ENCODE measurements around the gene VPS26A. TPM values are rescaled to one million over a fixed set of nuclear protein-coding genes. Genes with fewer than 3 reads are reported as not detected.

The VPS26A gene

DNA sequence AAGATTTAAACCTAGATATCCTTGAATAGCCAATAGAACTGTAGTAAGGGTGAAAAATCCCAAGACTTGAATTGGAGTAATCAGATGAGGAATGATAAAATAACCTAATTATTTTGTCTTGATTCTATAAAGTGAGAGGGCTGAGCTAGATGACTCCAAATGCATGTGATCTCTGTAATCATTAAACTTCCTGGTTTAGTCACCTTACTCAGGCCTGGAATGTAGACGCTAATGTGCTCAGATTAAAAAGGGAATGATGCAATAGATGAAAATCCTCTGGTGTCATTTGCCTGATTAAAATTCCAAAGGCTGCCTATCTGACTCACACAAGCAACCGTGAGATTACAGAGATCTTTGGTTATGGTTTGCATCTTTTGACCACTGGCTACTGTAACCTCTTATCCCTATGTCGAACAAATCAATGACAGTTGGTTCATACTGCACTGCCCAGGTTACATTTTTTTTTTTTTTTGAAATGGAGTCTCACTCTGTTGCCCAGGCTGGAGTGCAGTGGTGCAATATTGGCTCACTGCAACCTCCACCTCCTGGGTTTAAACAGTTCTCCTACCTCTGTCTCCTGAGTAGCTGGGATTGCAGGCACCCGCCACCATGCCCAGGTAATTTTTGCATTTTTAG is 93.3 kb downstream of the VPS26A start:
- peak; percentile 92 for DNase-seq

GRCh38 chr10:69218831-69219230 is 94.9 kb downstream of the VPS26A start:
- Histone ChIP-seq H3K4me1 (ENCODE audit: control insufficient read depth, low read depth, low read length) (peaks cover 5% of the 10 kb centered on the region), H2BK15ac (replicated peaks; ENCODE audit: low read depth) (no peak overlapping the region), H2BK120ac (ENCODE audit: low read depth, low read length) (no peak overlapping the region), H3K4ac (ENCODE audit: low read depth, low read length) (peak overlapping the region; percentile 21), H2AK5ac (ENCODE audit: low read length) (no peak overlapping the region), H3K9ac (ENCODE audit: low read length) (no peak overlapping the region), H3K27me3 (ENCODE audit: insufficient read depth, low read length, poor library complexity) (no peaks in the 10 kb centered on the region), H4K5ac (ENCODE audit: low read length) (no peak overlapping the region), H3K23ac (ENCODE audit: low read length) (no peak overlapping the region), H3K79me1 (ENCODE audit: low read length) (no peaks in the 10 kb centered on the region), H3K27ac (ENCODE audit: low read depth, low read length) (no peak overlapping the region), H3K18ac (ENCODE audit: low read length) (no peak overlapping the region), H3K56ac (ENCODE audit: low read length) (no peak overlapping the region), H3K4me2 (ENCODE audit: low read length) (no peak overlapping the region), H3K4me3 (ENCODE audit: low read length) (no peak overlapping the region), H2BK5ac (ENCODE audit: low read length) (no peak overlapping the region), H3K36me3 (ENCODE audit: control insufficient read depth, insufficient read depth, low read length) (no peaks in the 10 kb centered on the region), H3K79me2 (ENCODE audit: control insufficient read depth, insufficient read depth, low read length) (no peaks in the 10 kb centered on the region), H4K8ac (ENCODE audit: low read depth, low read length) (no peak overlapping the region)
- WGBS (ENCODE audit: extremely low coverage, insufficient coverage, low lambda C conversion rate) = no CpG with 5 or more reads among the region's 6 CpGs
- DNase-seq = no peak

More for the DNA sequence above, 93.3 kb downstream of the VPS26A start:
- Histone ChIP-seq H3K27me3 (ENCODE audit: insufficient read depth, low read length, poor library complexity) (no peaks in the 10 kb centered on the region), H3K4me1 (ENCODE audit: control insufficient read depth, low read depth, low read length) (no peaks in the 10 kb centered on the region), H2BK120ac (ENCODE audit: low read depth, low read length) (no peak overlapping the region), H2BK5ac (ENCODE audit: low read length) (no peak overlapping the region), H3K4me2 (ENCODE audit: low read length) (no peak overlapping the region), H4K8ac (ENCODE audit: low read depth, low read length) (peak overlapping the region; percentile 56), H3K4me3 (ENCODE audit: low read length) (no peak overlapping the region), H3K79me2 (ENCODE audit: control insufficient read depth, insufficient read depth, low read length) (no peaks in the 10 kb centered on the region), H4K5ac (ENCODE audit: low read length) (no peak overlapping the region), H2BK15ac (replicated peaks; ENCODE audit: low read depth) (no peak overlapping the region), H3K27ac (ENCODE audit: low read depth, low read length) (no peak overlapping the region), H3K79me1 (ENCODE audit: low read length) (no peaks in the 10 kb centered on the region), H3K23ac (ENCODE audit: low read length) (no peak overlapping the region), H3K56ac (ENCODE audit: low read length) (no peak overlapping the region), H2AK5ac (ENCODE audit: low read length) (no peak overlapping the region), H3K4ac (ENCODE audit: low read depth, low read length) (peak overlapping the region; percentile 37), H3K36me3 (ENCODE audit: control insufficient read depth, insufficient read depth, low read length) (no peaks in the 10 kb centered on the region), H3K18ac (ENCODE audit: low read length) (no peak overlapping the region), H3K9ac (ENCODE audit: low read length) (no peak overlapping the region)
- no CpG with 5 or more reads among the region's 4 CpGs for WGBS (ENCODE audit: extremely low coverage, insufficient coverage, low lambda C conversion rate)

DNA sequence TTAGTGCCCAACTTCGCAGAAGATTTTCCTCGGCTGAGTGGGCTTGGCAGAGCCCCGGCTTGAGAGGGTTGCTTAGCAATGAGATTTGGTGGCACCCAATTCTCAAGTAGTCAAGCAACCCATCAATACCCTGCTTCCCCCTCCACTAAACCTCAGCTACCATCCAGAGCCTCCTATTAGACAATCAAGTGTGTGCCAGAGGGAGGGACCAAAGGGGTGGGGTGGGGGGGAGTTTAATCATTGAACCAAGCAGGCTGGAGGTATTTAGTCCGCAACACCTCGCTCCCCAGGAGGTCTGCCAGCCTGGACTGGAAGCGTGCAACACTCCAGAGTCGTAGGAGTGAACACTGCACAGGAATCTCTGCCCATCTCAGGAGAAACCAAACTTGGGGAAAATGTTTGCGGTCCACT is 96.1 kb downstream of the VPS26A start, which contains the start of gene HKDC1:
Gene HKDC1, plus strand, starts transcription at position 292 of the 411 bp plus-strand sequence. Its CDS starts 104 bp downstream, at position 396.
- no peaks in the 10 kb centered on the region for H3K79me2 ChIP-seq (ENCODE audit: control insufficient read depth, insufficient read depth, low read length)
- H2AK5ac ChIP-seq (ENCODE audit: low read length) = no peak within 1 kb of the TSS
- no peak within 1 kb of the TSS for H3K4me2 ChIP-seq (ENCODE audit: low read length)
- no peak within 1 kb of the TSS for H2BK5ac ChIP-seq (ENCODE audit: low read length)
- no peaks in the 10 kb centered on the region for H3K27me3 ChIP-seq (ENCODE audit: insufficient read depth, low read length, poor library complexity)
- no peak within 1 kb of the TSS for H3K4ac ChIP-seq (ENCODE audit: low read depth, low read length)
- H2BK15ac ChIP-seq (replicated peaks; ENCODE audit: low read depth) = no peak within 1 kb of the TSS
- no peak within 1 kb of the TSS for H2BK120ac ChIP-seq (ENCODE audit: low read depth, low read length)
- H3K79me1 ChIP-seq (ENCODE audit: low read length) = no peaks in the 10 kb centered on the region
- H3K4me3 ChIP-seq (ENCODE audit: low read length) = no peak within 1 kb of the TSS
- H3K27ac ChIP-seq (ENCODE audit: low read depth, low read length) = no peak within 1 kb of the TSS
- H4K8ac ChIP-seq (ENCODE audit: low read depth, low read length) = no peak within 1 kb of the TSS
- WGBS (ENCODE audit: extremely low coverage, insufficient coverage, low lambda C conversion rate) = no CpG with 5 or more reads among the region's 8 CpGs
- H3K9ac ChIP-seq (ENCODE audit: low read length) = no peak within 1 kb of the TSS
- H4K5ac ChIP-seq (ENCODE audit: low read length) = no peak within 1 kb of the TSS
- H3K4me1 ChIP-seq (ENCODE audit: control insufficient read depth, low read depth, low read length) = peaks cover 5% of the 10 kb centered on the region
- no peak within 1 kb of the TSS for H3K56ac ChIP-seq (ENCODE audit: low read length)
- no peak within 1 kb of the TSS for H3K23ac ChIP-seq (ENCODE audit: low read length)
- no peaks in the 10 kb centered on the region for H3K36me3 ChIP-seq (ENCODE audit: control insufficient read depth, insufficient read depth, low read length)
- no peak for DNase-seq
- no peak within 1 kb of the TSS for H3K18ac ChIP-seq (ENCODE audit: low read length)

- no CpG with 5 or more reads among the region's 9 CpGs for WGBS (ENCODE audit: extremely low coverage, insufficient coverage, low lambda C conversion rate)
- no peak for DNase-seq
- Histone ChIP-seq H4K8ac (ENCODE audit: low read depth, low read length) (no peak overlapping the region), H3K4ac (ENCODE audit: low read depth, low read length) (no peak overlapping the region), H2BK15ac (replicated peaks; ENCODE audit: low read depth) (no peak overlapping the region), H3K27me3 (ENCODE audit: insufficient read depth, low read length, poor library complexity) (no peaks in the 10 kb centered on the region), H3K36me3 (ENCODE audit: control insufficient read depth, insufficient read depth, low read length) (no peaks in the 10 kb centered on the region), H3K18ac (ENCODE audit: low read length) (no peak overlapping the region), H2AK5ac (ENCODE audit: low read length) (no peak overlapping the region), H3K4me2 (ENCODE audit: low read length) (no peak overlapping the region), H3K56ac (ENCODE audit: low read length) (no peak overlapping the region), H3K4me3 (ENCODE audit: low read length) (no peak overlapping the region), H3K27ac (ENCODE audit: low read depth, low read length) (no peak overlapping the region), H4K5ac (ENCODE audit: low read length) (no peak overlapping the region), H3K79me1 (ENCODE audit: low read length) (no peaks in the 10 kb centered on the region), H3K23ac (ENCODE audit: low read length) (no peak overlapping the region), H2BK5ac (ENCODE audit: low read length) (no peak overlapping the region), H3K9ac (ENCODE audit: low read length) (no peak overlapping the region), H2BK120ac (ENCODE audit: low read depth, low read length) (no peak overlapping the region), H3K4me1 (ENCODE audit: control insufficient read depth, low read depth, low read length) (peaks cover 5% of the 10 kb centered on the region), H3K79me2 (ENCODE audit: control insufficient read depth, insufficient read depth, low read length) (no peaks in the 10 kb centered on the region)
These were observed 96.5 kb downstream of the VPS26A start for GRCh38 chr10:69220507-69220906.

Small RNA genes lying within 50 kb of the gene (small RNA-seq; reads per million reads assigned to genes)
- not detected for gene RF00017 (ENCODE audit: insufficient read depth)
